HG02885 (cell line): ENCODE measurements around the gene PDPK1.
A peak's percentile ranks its signal among the peaks of the same experiment; 100 is the strongest.
"Not testable (repeated sequence)": the region's sequence is repeated elsewhere in the genome, so short reads cannot be mapped to it uniquely, and the experiment has no call there.

ENCODE experiments used
- ATAC-seq: cut with Tn5 transposase; IDR thresholded peaks from one replicate; pipeline ENCODE4 v1.9.1; 2021; ENCODE audit warnings: mild to moderate bottlenecking; ENCODE audit not compliant: unreplicated experiment, poor library complexity

The PDPK1 gene

GRCh38 chr16:2584729-2585650, 47.2 kb downstream of the PDPK1 start:
- ATAC-seq: no peak

- no peak for ATAC-seq
Observed at GRCh38 chr16:2585651-2586081, 47.8 kb downstream of the PDPK1 start.

DNA sequence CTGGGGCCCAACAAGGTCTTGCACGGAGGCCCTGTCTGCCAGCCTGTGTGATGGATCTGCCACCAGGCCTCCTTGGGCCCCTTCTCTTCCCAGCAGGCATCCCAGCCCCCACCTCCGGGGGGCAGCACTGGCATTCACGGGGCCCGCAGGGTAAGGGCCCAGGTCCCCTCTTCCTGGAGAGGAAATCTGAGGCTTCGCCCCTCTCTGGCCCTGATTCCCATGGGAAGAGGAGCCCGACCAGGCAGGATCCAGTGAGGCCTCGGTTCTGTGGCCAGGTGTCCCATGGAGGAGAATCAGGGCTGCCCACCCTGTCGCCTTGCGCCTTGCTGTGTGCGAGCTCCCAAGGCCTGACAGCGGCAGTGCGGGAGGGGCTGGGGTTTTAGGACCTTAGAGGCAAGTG, 48.4 kb downstream of the PDPK1 start:
- no peak for ATAC-seq

DNA sequence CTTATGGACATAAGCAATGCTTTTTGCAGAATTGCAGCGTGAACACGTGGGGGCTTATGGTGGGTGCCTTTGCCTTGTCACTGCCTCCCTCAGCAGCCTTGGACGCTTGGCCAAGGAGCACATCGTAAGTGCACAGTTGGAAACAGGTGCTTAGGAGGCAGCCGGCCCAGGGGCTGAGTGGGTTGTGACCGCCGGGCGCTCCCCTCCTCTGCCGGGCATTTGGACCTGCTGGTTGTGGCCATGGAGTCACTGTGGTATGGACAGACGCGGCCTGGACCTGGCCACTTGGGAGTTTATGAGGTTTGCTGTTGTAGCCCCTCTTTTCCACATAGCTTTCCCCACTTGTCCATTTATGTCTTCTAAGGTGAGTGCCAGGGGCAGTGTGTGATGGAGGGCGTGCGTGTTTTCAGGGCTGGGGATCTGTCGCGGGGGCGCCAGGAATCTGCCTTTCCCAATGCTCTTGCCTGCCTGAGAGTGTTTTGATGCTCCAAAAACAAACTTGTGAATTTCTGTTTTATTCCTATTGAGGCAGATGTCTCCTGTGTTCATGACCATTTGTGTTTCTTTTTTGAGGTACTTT, 49.2 kb downstream of the PDPK1 start:
- ATAC-seq: no peak

DNA sequence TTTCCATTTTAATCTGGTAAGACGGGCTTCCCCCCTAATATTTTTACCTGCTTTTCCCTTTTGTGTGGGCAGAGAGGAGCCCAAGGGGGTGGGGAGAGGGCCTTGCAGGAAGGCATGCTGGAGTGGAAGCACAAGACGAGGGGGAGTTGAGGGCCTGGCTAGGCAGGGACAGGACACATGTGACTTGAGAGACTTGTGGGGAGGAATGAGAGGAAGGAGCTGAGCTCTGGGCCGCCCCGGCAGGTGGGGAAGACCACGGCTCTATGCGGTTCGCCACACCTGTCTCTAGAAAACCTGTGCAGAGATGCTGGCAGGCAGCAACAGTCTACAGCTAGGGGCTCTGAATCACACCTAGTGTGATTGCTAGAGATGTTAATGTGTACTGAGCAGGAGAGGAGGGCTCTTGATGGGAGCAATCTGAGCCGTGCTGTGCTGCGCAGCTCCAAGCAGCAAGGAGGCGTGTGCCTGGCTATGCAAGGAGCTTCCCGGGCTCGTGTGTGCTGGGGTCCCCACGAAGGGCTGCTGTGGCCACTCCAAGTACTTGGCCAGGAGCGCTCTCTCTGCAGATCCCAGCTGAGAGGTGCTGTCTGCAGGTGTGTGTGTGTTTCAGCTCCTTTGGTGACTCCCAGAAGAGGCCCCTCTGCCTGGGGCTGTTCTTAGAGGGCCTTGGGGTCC, 50.2 kb downstream of the PDPK1 start:
- ATAC-seq: no peak

DNA sequence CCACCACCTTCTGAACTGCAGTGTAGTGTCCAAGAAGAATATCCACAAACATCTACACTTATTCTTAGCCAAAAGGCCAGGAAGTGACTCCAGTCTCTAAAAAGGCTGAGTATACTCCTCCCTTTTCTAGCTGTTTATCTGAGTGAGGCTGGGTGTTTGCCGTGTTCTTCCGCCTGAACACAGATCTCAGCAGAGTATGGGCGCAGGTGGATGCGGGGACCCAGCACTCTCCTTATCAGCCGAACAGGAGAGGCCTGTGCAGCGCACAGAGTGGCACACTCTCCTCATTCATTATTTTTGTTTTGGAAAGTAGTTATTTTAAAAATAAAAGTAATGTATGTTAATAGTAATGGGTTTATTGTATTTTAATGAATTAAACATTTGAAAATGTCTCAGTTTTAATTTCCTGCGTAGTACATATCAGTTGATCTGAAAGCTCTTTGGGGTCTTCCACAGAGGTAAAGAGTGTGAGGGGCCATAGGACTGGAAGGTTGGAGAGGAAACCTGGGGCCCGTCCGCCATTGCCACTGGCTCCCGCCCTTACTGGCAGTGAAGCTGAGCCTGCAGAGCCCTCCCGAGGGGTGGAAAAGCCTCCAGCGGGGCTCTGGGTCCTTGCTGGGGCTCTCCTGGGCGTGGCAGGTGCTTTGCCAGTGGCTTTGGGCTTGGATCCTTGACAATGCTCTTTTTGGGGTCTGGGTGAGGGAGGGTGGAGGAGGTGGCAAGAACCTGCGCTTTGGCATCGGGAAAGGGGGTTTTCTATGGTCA, 53.8 kb downstream of the PDPK1 start:
- no peak for ATAC-seq

- no peak for ATAC-seq
Observed at GRCh38 chr16:2592786-2593185, 55.0 kb downstream of the PDPK1 start.

- ATAC-seq: no peak
Observed at GRCh38 chr16:2595393-2596205, 57.8 kb downstream of the PDPK1 start.

DNA sequence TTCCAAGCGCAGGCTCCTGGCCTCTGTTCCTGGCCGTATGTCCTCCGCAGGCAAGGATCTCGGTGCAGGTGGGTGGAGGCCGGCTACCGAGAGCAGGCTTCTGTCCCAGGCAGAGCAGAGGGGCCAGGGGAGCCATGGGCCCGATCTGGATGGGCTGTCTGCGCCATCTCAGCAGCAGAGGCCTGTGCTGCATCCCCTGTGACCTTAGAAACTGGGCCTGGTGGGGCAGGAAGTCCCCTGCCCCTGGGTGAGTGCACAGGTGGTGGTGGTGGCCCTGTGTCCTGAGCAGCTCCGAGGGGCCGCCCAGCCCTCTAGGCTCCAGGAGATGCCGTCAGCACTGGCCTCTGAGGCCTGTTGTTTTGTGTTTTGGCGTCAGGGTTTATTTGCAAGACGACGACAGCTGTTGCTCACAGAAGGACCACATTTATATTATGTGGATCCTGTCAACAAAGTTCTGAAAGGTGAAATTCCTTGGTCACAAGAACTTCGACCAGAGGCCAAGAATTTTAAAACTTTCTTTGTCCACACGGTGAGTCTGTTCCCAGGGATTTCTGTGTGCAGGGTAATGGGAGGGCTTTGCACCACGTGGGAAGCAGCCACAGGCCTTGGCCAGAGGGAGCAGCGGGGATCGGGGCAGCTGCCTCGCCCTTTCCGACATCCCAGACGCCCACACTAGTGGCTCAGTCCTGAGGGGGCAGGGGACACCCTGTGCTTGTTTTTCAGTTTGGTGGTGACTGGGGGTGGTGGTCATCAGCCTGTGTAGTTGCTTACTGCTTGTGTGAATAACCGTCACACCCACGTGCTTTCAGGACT, 59.1 kb downstream of the PDPK1 start:
- ATAC-seq: no peak

- ATAC-seq: no peak
Observed at GRCh38 chr16:2597560-2597902, 59.7 kb downstream of the PDPK1 start.

DNA sequence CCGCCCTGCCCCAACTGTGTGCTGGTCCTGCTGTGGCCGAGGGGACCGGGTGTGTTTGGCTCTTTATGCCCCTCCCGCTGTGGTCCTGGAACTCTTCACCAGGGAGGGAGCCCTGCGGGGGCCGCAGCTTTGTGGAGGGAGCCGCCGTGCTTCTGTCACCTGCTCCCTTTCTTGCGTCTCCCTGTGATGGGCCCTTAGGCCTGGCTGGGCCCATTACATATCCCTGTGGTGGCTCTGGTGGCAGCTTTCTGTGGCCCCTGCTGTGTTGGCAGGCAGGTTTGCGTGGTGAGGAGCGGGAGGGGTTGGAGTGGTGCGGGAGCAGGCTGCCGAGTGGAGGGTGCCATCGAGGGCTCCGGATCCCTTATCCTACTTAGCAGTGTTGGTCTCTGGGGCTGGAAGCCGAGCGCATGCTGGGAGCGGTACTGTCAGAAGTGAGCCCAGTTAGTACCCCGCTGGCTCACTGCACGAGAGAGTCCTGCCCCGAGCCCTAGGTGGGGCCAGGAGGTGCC, 60.4 kb downstream of the PDPK1 start:
- ATAC-seq: no peak

- ATAC-seq: no peak
Observed at GRCh38 chr16:2598723-2599122, 60.9 kb downstream of the PDPK1 start.

DNA sequence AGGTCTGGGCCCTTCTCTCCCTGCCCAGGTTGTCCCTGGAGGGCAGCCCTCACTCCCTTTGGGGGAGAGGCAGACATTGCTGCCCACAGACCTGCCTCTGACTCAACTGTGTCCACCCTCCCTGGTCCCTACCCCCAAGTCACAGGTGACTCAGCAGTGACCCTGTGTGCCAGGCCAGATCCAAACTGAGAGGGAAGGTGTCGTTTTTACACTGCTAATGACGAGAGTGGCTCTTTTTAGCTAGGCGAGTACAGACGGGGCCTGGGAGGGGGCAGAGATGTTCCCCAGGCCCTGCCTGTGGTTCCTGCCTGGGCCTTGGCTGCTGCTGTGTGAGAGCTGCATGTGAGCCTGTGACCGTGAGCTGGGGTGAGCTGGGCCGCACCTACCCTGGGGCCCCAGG, 61.3 kb downstream of the PDPK1 start:
- not testable (repeated sequence) for ATAC-seq

DNA sequence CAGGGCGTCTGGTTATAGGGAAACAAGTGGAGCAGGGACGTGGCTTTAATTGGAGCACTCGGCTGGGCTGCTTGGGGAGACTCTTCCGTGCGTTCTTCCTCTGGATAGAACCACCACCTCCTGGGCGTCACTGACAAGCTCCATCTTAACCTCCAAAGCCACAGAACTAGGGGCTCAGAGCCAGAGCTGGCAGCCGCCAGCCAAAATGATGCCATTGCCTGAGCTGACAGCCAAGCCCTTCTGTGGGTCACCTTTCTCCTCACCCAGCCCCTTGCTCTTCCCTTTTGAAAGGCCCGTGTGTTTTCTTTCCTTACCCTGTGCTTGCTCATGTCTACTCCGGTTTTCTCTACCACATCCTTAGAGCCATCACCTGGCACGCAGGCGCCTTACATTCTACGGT, 62.0 kb downstream of the PDPK1 start:
- not testable (repeated sequence) for ATAC-seq

- not testable (repeated sequence) for ATAC-seq
Observed at GRCh38 chr16:2601301-2602025, 63.6 kb downstream of the PDPK1 start.

GRCh38 chr16:2602175-2602574, 64.4 kb downstream of the PDPK1 start:
- ATAC-seq: not testable (repeated sequence)

DNA sequence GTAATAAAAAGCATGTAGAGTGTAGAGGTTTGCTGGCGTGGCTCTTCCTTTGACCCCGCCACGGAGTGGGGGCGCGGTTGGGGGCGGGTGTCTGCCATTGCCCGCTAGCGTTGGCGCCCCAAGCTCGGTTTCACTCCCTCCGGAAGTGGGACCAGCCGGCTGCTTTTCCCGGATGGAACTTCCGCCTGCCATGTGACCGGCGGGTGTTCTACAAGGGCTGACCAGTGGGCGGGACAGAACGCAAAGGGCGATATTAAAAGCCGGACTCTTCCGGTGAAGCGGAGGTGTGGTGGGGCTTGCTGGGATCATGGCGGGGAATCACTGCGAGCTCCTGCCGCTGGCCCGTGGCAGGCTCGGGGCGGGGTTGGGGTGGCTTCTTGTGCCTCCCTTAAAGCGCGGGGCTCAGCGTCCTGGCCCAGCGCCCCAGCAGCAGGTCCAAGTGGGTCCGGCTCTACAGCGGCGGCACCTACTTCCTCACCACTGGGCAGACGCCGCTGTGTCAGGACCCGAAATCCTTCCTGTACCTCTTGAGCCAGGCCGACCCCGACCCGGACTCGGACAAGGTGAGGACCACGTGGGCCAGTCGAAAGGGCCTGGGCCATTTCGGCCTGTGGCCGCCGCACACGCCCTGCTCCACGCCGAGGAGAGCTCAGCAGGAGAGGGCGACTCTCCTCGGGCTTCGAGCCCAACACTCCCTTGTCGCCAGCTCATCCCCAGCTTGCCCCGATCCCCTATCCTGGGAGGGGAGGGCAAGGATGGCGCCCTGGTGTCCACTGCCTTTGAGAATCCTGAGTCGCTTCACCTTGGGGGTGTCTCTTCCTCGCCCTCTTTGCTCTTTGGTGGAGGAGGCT, 65.6 kb downstream of the PDPK1 start:
- ATAC-seq: peak; percentile 79
